NCI-H2227 treated with DMSO at 0.1 percent for 48 hours (cell line): ENCODE results near the gene PRR15.

Experiments
- DNase-seq: peaks from one replicate; lab custom pipeline; 2025; lab: John Stamatoyannopoulos, UW

The PRR15 gene

DNA sequence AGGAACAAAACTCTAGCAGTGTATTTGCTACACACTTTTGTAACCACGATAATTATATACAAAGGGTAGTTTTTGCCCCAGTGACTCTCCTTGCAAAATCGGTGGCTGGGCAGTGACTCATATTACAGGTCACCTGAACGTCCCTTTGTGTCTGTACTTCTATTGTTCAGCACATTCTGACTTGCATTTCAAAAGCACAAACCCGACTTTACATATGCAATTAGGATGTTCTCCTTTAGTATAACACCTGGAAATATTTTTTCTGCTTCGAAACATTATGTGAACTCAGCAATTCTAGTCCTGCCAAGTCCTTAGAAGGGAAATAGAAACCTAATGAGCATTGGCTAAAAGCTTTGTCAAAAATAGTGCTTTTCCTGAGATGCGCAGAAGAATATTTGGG, 6.0 kb downstream of the PRR15 start:
- DNase-seq: no peak

DNA sequence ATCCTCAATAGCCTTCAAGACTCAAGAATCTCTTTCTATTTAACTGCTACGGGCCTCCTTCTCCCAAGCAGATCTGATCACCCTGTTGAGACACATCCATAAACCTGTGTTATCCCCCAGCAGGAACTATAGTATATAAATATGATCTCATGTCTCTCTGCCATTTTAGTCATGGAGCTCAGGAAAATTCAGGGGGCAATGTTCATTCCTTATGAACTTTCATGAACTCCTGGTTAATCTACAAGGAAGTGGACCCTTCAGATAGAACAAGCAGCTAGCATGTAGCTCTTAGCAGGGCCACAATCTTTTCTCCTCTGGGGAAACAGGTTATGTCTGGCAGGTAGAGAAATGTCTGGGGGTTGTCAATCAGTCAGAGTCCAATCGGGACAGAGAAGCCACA, 8.9 kb downstream of the PRR15 start:
- no peak for DNase-seq

DNA sequence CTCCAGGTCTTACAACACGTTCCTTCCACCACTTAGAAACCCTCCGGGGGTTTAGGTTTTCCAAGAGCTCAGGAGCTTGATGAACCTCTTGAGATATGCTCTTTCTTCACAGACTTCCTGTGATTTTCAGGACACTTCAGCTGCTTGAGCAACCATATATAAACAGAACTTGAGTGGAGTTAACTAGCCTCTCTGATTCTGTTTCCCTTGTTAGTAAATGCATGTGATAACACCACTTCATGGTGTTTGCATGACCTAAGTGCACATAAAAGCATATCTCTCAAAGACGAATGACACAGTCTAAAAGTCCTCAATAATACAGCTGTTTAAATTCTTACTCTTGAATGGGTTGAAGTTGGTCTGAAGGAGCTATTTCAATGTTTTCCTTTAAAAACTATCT, 9.9 kb downstream of the PRR15 start:
- DNase-seq: no peak

DNA sequence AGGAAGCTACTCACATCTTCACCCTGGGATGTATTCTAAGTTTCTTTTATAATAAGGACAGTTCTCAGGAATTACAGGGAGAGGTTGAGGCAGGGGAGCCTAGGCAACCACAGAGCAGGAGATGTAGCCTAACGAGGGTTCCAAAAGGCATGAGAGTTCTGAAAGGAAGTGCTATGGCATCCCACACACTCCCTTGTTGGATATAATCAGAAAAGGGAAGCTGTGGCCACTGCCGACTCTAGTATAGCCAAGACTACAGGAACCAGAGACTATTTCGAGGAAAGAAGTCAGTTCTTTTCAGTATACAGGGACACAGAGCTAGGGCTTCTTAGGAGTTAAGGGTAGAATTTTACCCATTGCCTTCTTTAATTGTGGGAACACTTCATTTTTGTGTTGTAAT, 11.0 kb downstream of the PRR15 start:
- no peak for DNase-seq

DNA sequence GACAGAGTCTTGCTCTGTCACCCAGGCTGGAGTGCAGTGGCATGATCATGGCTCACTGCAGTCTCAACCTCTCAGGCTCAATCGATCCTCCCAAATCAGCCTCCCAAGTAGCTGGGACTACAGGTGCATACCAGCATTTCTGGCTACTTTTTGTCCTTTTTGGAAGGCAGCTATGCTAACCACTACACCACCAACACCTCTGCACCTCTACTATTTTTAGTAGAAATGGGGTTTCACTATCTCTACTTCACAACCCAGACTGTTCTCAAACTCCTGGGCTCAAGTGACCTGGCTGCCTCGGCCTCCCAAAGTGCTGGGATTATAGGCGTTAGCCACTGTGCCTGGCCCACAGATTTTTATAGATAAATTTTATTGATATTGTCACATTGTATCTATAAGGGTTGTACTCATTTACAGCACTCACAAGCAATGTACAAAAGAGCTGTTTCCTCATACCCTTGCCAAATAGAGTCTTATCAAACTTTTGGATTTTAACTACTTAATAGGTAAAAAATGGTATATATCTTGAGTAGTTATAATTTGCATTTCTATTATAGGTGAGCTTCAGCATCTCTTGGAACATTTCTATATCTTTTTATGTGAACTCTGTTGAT, 23.7 kb downstream of the PRR15 start:
- no peak for DNase-seq

DNA sequence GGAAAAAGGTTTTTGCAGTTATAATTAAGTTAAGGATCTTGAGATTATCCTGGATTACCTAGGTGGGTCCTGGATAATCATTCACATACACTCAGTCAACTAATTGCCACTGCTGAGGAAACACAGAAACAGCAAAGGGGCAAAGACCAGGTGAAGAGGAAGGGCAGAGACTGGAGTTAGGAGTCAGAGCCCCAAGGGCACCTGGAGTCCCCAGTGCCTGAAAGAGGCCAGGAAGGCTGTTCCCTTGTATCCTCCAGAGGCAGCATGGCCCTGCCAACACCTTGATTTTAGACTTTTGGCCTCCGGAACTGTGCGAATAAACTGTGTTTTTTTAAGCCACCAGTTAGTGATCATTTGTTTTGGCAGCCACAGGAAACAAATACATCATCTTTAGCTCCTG, 24.6 kb downstream of the PRR15 start:
- no peak for DNase-seq

DNA sequence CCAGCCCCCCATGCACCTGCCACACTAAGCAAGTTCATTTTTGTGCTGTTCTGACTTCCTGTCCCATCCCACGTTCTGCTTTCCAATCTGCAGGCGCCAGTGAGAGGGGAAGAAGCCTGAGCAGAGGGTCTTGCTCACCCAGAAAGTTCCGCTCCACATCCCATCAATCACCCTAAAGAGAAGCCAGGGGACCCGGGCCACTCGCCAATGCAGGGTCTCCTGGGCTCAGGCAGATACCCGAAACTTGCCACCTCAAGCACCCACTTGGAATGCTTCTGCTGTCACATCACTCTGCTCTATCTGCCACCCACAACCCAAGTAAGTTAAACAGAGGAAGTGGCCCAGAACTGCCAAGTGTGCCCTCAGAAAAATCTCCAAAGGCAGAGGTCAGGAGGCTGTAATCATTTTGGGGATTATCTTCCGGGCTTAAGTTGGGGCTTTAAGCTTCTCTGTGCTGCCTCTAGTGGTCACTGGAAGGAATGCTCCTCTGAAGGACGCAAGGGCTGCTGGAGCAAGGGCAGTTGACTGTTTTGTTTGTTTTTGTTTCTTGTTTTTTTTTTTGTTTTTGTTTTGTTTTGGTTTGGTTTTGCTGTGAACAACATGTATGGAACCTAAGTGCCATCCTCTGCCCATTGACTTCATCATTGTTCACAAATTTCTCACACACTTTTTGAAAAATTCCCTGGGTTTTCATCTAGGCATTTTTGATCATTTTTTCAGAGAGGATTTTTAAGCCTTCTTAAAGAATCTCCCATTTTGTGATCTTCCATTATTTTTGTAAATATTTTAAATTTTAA, 25.5 kb downstream of the PRR15 start:
- DNase-seq: no peak

DNA sequence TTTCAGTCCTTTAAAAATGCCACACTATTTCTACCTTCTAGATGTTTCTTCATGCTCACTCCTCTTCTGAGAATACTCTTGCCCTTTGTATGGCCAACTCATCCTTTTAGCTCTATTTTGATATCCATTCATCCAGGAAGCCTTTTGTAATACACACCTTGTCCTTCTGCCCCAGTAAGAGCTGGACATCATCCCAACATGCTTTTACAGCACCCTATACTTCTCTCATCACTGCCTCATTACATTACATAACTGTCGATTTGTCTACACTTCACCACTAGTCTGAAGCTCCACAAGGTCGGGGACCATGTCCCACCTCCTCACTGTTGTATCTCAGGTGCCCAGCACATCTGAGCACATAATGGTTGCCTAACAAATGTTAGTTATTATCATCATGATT, 29.2 kb downstream of the PRR15 start:
- no peak for DNase-seq

DNA sequence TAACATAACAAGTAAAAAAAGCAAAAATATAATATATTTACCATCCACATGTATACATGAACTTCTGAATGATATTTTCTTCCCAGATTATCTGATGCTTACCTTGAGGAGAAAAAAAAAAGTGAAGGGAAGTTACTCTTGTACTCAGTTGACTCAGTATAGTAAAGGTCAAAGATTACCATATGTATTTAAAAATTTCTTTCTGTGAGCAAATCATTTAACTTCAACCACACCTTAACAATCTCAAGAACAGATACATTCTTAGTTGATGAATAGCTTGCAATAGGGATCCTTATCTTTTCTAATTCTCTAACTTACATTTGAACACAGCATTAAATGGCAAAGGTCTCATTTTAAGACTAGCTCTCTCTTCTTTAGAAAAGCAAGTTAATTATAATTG, 29.8 kb downstream of the PRR15 start:
- no peak for DNase-seq

DNA sequence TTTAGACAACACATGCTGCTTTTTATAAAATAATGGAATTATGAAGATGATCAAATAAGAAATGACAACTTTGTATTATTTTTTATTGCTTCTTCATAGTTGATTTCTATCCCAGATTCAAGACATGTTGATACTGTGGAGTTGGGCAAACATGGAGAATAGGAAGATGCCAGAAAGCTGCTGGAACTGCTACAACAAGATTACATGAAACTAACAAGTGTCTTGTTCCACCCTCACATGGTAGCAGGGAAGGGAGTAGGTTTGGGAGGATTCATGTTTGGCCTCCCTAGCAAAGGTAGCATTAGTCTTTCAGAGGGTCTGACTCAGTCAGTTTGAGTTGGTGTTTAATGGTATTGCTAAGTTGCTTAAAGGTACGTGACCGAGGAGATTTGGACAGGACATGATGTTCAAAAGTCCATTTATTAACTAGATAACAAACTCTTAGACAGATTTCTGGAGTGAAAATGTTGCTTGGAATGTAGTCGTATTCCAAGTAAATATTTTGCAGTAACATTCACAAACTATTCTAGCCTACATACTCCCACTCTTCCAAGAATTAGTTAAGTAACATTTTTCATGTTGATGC, 33.1 kb downstream of the PRR15 start:
- DNase-seq: no peak

DNA sequence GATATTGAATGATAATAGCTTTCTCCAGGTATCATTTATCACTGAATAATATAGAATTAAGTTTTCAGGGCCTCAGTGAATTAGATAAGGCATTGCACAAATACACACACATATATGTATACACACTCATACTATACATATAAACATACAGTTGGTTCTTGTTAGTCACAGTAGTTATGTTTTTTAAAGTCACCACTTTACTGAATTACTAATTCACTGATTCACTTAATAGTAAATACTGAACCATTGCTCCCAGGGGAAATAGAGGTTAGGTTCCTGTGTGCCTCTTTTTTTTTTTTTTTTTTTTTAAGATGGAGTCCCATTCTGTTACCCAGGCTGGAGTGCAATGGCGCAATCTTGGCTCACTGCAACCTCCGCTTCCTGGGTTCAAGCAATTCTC, 33.6 kb downstream of the PRR15 start:
- DNase-seq: no peak

DNA sequence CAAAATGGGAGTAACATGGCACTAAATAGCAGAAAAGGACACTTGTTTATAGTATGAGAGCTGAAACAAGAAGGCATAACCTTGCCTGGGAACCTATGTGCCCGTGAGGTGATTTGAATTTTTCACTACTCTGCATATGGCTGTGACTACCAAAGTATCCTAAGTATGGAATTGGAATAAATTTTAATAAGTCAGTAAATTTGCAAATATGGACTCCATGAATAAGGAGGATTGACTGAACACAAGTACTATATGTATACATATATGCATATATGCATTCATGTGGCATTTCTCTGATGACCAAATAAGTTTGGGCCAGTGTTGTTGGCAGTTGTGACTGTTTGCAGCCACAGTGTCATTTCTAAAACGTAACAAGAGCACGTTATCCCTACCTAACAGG, 34.5 kb downstream of the PRR15 start:
- DNase-seq: no peak

DNA sequence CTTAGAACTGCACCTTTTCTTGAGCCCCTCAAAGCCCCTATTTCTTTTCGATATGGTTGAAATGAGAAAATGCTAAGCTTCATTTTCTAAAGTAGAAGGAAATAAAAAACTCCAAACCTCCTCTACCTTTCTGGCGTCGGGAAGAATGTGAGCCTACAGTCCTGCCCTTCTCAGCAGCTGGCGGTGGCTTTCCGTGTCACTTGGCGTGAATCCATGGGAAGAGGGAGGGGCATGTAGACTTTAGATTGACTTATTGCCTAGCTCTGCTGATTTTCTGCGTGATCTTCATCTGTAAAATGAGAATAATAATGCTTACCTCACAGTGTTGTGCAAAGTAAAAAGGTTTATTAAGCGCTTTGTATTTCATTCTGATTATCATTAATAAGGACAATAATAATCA, 35.0 kb downstream of the PRR15 start:
- no peak for DNase-seq

DNA sequence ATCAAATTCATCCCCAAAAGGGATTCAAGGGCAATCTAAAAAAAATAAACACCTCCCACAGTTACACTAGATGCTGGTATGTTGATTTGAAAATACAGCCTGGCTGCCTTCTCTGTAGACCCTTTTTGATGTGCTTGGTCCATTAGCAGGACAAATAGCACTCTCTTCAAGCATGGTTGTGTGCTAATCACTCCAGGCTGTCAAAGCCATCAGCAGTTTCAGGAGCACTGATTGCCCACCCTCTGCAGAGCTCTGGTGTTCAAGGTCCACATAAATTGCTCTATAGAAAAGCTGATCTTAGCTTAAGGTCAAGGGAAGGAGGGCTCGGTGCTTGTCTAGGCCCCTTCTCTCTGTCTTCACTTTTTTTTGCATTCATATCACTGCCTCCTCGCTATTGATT, 35.4 kb downstream of the PRR15 start:
- no peak for DNase-seq

DNA sequence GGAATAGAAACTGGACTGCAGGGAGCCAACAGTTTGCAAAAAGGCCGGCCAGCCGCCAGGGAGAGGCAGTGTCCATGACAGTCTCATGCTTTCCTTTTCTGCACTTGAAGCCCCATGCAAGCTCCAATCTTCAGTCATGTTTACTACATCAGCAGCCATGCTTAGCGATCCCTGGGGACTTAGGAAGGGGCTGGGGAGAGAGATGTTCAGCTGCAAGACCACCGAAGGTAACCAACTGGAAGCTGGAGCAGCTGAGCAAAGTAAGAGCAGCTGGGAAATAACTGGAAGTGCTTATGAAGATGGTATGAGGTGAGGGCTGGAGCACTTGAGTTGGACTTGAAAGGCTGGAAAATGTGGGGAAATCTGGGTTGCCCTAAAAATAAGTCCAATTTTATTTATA, 37.0 kb downstream of the PRR15 start:
- no peak for DNase-seq

DNA sequence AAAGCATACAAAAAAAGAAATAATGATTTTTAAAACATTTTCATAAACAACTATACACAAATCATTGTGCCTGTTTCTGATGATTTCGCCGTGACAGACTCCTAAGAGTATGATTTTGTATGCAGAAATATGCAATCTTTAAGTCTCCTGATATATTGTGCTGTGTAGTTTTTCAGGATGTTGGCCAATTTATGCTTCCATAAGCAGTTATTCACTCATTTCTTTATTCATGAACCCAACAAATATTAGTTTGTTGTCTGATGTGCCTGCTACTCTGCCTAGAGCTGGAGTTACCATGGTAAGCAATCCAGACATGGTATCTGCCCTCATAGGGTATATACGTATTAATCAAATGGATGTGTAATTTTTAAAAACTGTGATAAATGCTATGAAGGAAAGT, 40.4 kb downstream of the PRR15 start:
- no peak for DNase-seq

DNA sequence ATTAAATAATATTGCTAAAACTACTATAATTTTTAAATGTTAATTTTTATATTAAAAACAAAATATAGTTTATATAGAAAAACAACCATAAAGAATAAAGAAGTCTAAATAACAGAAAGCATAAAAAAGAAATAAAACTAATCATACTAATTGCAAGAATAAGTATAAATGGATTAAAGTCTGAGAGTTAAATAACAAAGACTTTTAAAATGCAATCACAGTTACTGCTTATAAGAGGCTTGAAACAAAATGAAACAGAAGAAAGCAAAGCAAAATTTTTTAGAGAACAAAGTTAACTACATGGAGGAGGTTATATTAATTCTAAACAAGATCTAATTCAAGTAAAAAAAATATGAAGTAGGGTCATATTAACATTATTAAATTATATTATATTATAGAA, 41.1 kb downstream of the PRR15 start:
- DNase-seq: no peak

DNA sequence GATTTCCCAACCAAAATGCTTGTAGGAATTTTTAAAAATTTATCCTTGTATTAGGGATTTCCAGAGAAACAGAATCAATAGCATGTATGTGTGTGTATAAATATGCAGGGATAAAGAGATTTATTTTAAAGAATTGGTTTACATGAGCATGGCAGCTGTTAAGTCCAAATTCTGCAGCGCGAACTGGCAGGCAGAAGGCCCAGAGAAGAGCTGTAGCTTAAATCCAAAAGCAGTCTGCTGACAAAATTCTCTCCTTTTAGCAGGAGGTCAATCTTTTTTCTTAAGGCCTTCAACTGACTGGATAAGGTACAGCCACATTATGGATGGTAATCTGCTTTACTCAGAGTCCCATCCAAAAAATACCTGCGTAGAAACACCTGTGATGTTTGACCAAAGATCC, 42.0 kb downstream of the PRR15 start:
- DNase-seq: no peak

DNA sequence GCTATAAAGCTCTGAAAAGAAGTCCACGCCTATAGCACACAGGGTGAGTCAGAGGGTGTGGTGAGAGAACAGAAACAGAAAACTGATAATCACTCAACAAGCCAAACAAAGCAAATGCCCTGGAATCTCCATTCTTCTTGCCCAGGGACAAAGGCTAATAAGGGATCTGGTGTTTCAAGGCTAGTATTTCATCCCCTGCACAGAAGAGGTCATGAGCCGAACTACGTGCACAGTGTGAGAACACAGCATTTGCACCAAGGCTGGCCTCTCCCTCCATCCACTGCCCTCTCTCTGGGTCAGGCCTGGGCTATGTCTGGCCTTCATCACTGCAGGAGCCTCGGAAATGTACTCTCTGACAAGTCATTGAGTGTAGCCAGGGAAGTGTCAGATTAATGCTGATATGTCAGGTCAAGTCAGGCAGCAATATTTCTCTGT, 42.7 kb downstream of the PRR15 start:
- no peak for DNase-seq

DNA sequence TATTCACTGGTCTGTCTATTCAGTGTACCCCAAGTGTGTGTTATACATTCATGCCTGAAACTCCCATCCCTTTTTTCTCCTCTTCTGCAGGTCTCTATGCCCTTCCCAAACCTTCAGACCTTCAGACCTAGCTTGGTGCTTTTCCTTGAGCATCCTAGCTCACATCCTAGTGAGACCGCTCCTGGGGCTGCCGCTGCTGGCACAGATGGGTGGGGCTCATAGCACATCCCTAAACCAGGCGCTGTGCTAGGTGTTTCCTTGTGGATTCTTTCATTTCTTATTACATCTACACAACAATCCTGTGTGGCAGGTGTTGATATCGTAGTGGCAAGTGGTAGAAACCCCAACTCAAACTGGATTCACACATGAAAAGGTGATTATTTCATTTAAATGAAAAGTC, 43.2 kb downstream of the PRR15 start:
- no peak for DNase-seq

DNA sequence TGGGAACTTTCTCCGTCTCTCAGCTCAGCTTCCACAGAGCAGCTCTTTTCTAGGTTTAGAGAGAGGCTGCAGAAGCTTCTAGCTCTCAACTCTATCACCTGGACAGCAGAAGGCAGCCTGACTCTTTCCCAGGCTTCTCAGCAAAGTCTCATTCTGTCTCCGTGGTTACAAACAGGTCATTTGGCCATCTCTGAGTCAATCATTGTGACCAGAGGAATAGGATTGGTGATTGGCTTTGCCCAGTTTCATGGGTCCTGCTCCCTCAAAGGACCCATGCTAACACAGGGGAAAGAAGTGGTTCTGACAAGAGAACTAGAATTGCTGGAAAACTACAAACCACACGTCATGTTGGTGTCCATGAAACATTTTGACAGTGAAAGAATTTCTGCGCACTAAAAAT, 43.6 kb downstream of the PRR15 start:
- no peak for DNase-seq

DNA sequence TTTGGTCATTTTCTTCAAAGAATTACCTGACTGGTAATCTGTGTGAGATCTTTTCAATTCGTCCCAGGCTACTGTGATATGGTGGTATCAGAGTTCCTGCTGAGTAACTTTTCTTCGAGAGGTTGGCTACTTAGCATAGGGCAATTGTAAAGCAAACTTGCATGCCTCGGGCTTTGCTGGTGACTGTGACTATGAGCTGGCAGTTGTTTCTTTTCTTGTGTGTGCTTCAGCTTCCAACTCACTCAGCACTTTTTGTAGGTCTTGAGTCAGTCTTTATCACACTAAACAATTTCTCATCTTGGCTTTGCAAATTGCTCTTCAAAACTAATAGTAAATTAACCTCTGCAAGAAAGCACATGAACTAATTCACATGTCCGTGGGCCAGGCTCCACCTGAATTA, 44.3 kb downstream of the PRR15 start:
- no peak for DNase-seq

DNA sequence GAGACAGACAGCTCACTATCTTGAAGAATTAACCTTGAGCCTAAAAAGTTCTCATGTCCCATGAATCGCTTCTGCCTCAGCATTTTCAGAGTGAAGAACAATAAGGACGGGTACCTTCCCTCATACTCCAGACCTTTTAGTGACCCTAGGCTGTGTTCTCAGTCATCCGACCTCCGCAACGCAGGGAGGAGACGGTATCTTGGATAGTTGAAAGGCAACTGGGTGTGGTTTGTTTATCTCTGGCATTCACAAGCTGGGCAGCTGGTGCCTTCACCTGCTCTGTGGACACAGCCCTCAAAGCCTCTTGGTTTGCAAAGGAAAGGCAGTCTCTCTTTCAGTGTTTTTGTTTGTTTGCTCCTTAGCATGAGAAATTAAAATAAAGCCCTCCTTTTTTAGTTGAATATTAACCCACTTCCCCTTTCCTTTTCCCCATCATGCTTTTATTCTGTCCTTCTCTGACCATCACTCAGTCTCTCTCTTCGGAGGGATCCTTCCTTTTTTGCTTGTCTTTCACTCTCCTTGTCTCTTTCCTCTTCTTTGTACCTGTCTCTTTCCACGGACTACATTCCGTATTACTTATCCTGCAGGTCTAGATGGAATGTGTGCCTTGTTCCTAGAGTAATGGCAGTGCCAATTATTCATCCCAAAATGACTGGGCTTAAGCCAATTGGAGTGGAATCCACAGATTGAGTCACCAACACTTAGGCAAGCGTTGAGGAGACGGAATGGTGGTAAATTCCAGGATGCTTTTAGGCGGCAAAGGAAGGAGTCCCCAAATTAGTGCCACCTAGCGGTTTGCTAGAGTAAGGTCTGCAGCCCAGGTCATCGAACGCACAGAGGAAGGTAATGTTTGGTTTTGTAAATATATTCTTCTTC, 45.8 kb downstream of the PRR15 start:
- DNase-seq: no peak
